SIG-M5 treated with dmso at 0.1 percent for 504 hours (cell line): ENCODE measurements around the gene TEK.

Experiments used
- DNase-seq: peaks from one replicate; lab custom pipeline; 2025; ENCODE audit not compliant: unreplicated experiment; lab: John Stamatoyannopoulos, UW

Gene TEK

GRCh38 chr9:27118916-27119315 is 9.9 kb downstream of the TEK start:
- no peak for DNase-seq

GRCh38 chr9:27124151-27124550 is 15.1 kb downstream of the TEK start:
- no peak for DNase-seq

GRCh38 chr9:27125030-27125429 is 16.0 kb downstream of the TEK start:
- DNase-seq = no peak

- DNase-seq = no peak
These were observed 16.9 kb downstream of the TEK start for GRCh38 chr9:27125936-27126335.

GRCh38 chr9:27126670-27127069 is 17.6 kb downstream of the TEK start:
- no peak for DNase-seq

GRCh38 chr9:27129221-27129620 is 20.2 kb downstream of the TEK start:
- no peak for DNase-seq

GRCh38 chr9:27131731-27132130 is 22.7 kb downstream of the TEK start:
- no peak for DNase-seq

- no peak for DNase-seq
These were observed 24.8 kb downstream of the TEK start for GRCh38 chr9:27133817-27134216.

- DNase-seq = no peak
These were observed 33.4 kb downstream of the TEK start for GRCh38 chr9:27142299-27142930.

GRCh38 chr9:27145143-27145542 is 36.1 kb downstream of the TEK start:
- no peak for DNase-seq

GRCh38 chr9:27149651-27150050 is 40.6 kb downstream of the TEK start:
- DNase-seq = no peak

GRCh38 chr9:27150746-27151406 is 41.9 kb downstream of the TEK start:
- DNase-seq = no peak

GRCh38 chr9:27151693-27152404 is 42.8 kb downstream of the TEK start:
- no peak for DNase-seq

- no peak for DNase-seq
These were observed 43.3 kb downstream of the TEK start for GRCh38 chr9:27152405-27152718.

- DNase-seq = no peak
These were observed 45.9 kb downstream of the TEK start for GRCh38 chr9:27154908-27155307.

GRCh38 chr9:27157097-27157496 is 48.1 kb downstream of the TEK start:
- no peak for DNase-seq

GRCh38 chr9:27157736-27158135 is 48.7 kb downstream of the TEK start:
- DNase-seq = no peak

- DNase-seq = no peak
These were observed 51.6 kb downstream of the TEK start for GRCh38 chr9:27160636-27161035.

- DNase-seq = no peak
These were observed 53.0 kb downstream of the TEK start for GRCh38 chr9:27162045-27162444.

GRCh38 chr9:27165068-27165467 is 56.0 kb downstream of the TEK start:
- DNase-seq = no peak

GRCh38 chr9:27165670-27166069 is 56.6 kb downstream of the TEK start:
- DNase-seq = no peak

- no peak for DNase-seq
These were observed 59.5 kb downstream of the TEK start for GRCh38 chr9:27168496-27168895.

- no peak for DNase-seq
These were observed 59.9 kb downstream of the TEK start for GRCh38 chr9:27168951-27169350.
